Umbilical cord (tissue), 2 donors: ENCODE measurements around the gene CLDN3. TPM values are rescaled to one million over a fixed set of nuclear protein-coding genes. Genes with fewer than 3 reads are reported as not detected.
"Not testable (repeated sequence)": the region's sequence is repeated elsewhere in the genome, so short reads cannot be mapped to it uniquely, and the experiment has no call there.

Source experiments
- DNase-seq: peaks from one replicate; pipeline ENCODE4 v3.0.0-alpha.2; 2015; ENCODE audit warnings: low spot score
- total RNA-seq: library from RNA; depleted of rRNA; stranded (reverse); fragments of >200 nt; gene quantifications from one replicate; pipeline ENCODE4 v1.2.3, GENCODE V29; 2014; ENCODE audit warnings: low replicate concordance; ENCODE audit not compliant: insufficient read depth

The CLDN3 gene
- total RNA-seq, 1 donor from 2014 or later = 0.72 TPM

GRCh38 chr7:73737491-73738219 lies 32.4 kb downstream of the CLDN3 start:
- no peak for DNase-seq

- no peak for DNase-seq
Measured at GRCh38 chr7:73736885-73737284, 33.2 kb downstream of the CLDN3 start.

GRCh38 chr7:73735528-73735905 lies 34.6 kb downstream of the CLDN3 start:
- DNase-seq = no peak

DNA sequence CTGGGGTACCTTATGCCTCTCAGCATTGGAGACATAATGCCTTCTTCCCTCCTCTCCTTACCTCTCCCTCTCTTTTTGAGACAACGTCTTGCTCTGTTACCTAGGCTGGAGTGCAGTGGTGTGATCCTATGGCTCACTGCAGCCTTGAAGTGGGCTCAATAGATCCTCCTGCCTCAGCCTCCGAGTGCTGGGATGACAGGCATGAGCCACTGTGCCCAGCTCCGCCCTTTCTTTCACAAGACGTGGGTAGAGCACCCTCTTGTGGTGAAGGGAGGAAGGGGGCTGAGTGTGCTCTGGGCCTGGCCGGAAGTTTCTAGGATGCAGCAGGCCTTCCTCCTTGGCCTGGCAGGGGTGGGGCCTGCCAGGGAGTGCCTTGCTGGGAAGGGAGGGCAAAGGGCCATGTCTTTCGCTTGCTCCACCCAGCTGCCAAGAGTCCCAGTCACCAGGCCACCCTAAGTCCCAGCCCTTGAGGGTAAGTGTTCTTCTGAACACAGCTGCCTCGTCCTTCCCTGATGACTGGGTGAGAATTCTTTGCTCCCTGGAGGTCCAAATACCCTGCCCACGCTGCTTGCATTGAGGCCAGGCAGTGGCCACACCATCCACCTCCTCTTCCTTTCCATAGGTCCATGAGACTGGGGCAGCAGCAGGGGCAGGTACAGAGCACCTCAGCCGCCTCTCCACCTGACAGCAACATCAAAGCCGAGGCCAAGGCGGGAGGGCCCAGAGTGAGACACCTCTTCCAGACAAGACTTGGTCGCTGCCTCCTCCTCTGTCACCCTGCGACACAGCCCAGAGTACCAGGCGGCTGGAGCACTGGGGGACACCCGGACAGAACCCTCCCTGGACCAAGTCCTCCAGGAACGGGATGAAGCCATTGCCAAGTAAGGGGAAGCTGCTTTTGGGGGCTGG lies 35.2 kb downstream of the CLDN3 start:
- peak; percentile 60 for DNase-seq

GRCh38 chr7:73732397-73732796 lies 37.7 kb downstream of the CLDN3 start:
- no peak for DNase-seq

- no peak for DNase-seq
Measured at GRCh38 chr7:73730485-73730884, 39.6 kb downstream of the CLDN3 start.

- no peak for DNase-seq
Measured at GRCh38 chr7:73728551-73728950, 41.5 kb downstream of the CLDN3 start.

- DNase-seq = no peak
Measured at GRCh38 chr7:73727952-73728351, 42.1 kb downstream of the CLDN3 start.

DNA sequence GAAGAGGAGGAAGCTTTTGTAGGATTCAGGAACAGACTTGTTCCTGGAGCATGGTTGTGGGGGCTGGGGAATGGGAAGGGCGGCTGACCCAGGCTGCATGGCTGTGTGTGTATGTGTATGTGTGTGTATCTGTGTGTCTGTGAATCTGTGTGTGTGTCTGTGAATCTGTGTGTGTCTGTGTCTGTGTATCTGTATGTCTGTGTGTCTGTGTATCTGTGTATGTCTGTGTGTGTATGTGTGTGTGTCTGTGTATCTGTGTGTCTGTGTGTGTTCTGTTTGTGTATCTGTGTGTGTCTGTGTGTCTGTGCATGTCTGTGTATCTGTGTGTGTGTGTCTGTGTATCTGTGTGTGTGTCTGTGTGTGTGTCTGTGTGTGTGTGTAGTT lies 44.0 kb downstream of the CLDN3 start:
- no peak for DNase-seq

DNA sequence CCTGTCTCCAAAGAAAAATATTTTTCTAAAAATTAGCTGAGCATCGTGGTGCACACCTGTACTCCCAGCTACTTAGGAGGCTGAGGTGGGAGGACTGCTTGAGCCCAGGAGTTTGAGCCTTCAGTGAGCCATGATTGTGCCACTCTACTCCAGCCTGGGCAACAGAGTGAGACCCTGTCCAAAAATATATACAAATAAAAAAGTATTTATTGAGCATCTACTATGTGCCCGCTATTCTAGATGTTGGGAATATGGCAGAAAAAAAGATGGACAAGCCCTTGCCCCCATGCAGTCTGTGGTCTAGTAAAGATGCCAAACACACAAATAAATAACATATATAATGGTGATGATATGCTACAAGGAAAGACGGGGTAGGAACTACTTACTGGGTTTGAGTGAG lies 46.3 kb downstream of the CLDN3 start:
- no peak for DNase-seq

DNA sequence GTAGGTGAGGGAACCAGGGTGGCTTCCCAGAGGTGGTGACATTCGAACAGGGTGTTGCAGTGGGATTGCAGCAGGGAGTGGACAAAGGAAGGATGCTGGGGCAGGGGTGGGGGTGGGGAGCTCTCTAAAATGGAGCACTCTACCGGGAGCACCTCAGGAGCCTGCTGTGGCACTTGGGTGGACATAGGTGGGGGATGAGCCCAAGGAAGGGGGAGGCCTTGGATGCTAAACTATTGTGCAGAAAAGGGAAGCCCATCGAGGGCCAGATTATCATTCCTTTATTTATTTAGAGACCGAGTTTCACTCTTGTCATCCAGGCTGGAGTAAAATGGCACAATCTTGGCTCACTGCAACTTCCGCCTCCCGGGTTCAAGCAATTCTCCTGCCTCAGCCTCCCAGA lies 47.3 kb downstream of the CLDN3 start:
- DNase-seq = no peak

DNA sequence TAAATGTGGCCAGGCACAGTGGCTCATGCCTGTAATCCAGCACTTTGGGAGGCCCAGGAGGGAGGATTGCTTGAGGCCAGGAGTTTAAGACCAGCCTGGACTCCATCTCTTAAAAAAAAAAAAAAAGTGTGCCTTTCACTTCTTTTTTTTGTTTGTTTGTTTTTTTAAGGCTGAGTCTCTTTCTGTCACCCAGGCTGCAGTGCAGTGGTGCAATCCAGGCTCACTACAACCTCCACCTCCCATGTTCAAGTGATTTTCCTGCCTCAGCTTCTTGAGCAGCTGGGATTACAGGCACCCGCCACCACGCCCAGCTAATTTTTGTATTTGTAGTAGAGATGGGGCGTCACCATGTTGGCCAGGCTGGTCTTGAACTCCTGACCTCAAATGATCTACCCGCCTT lies 47.9 kb downstream of the CLDN3 start:
- not testable (repeated sequence) for DNase-seq

GRCh38 chr7:73721377-73721817 lies 48.7 kb downstream of the CLDN3 start:
- no peak for DNase-seq

DNA sequence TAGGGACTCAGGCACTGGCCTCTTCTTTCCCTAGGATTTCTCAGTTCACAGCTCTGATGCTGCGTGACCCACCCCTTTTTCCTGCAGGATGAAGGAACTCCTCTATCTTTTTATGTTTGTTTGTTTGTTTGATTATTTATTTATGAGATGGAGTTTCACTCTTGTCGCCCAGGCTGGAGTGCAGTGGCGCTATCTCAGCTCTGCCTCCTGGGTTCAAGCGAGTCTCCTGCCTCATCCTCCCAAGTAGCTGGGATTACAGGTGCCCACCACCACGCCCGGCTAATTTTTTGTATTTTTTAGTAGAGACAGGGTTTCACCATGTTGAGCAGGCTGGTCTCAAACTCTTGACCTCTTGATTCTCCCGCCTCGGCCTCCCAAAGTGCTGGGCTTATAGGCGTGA lies 49.6 kb downstream of the CLDN3 start:
- not testable (repeated sequence) for DNase-seq

- no peak for DNase-seq
Measured at GRCh38 chr7:73719806-73720169, 50.3 kb downstream of the CLDN3 start.

Other genes with a start within 250 kb of the CLDN3 start
- 57.8 TPM for gene BAZ1B, start 248.0 kb downstream of the CLDN3 start, total RNA-seq
- gene BCL7B, start 212.6 kb downstream of the CLDN3 start, total RNA-seq = 11.6 TPM
- gene TBL2, start 191.7 kb downstream of the CLDN3 start, total RNA-seq = 19.7 TPM
- 1.7 TPM for gene MLXIPL, start 145.7 kb downstream of the CLDN3 start, total RNA-seq
- gene VPS37D, start 102.4 kb downstream of the CLDN3 start, total RNA-seq = 10.1 TPM
- 0.96 TPM for gene DNAJC30, start 86.8 kb downstream of the CLDN3 start, total RNA-seq
- 47.4 TPM for gene BUD23, start 86.7 kb downstream of the CLDN3 start, total RNA-seq
- gene STX1A, start 50.6 kb downstream of the CLDN3 start, total RNA-seq = 24.6 TPM
- gene ABHD11, start 31.5 kb downstream of the CLDN3 start, total RNA-seq = 2.2 TPM
- gene CLDN4, start 60.7 kb upstream of the CLDN3 start, total RNA-seq = 17.6 TPM
- gene METTL27, start 72.2 kb upstream of the CLDN3 start, total RNA-seq = not detected
- not detected for gene TMEM270, start 90.9 kb upstream of the CLDN3 start, total RNA-seq